Retinal pigment epithelial cell (primary cell): Measurements from ENCODE around the gene PDE4B.

Source experiments
- DNase-seq: peaks from one replicate; pipeline ENCODE4 v3.0.0-alpha.2; 2010; ENCODE audit warnings: low read depth
- H3K4me3 ChIP-seq: 2 replicates; pipeline ENCODE4 v1.5.1; 2011; ENCODE audit warnings: mild to moderate bottlenecking, low read length, control low read depth, moderate library complexity
- CTCF ChIP-seq: conservative IDR thresholded peaks from 2 replicates; pipeline ENCODE4 v1.5.1; 2011; ENCODE audit warnings: low read depth, low read length, control low read depth, inconsistent platforms

Gene PDE4B

GRCh38 chr1:66223681-66224080 is 431.0 kb downstream of the PDE4B start:
- TF ChIP-seq CTCF, result no peak
- no peak for DNase-seq

GRCh38 chr1:66226985-66227384 is 434.3 kb downstream of the PDE4B start:
- TF ChIP-seq CTCF, result no peak
- no peak for DNase-seq
- H3K4me3 ChIP-seq, result no peak overlapping the region

More at GRCh38 chr1:66223681-66224080, 431.0 kb downstream of the PDE4B start:
- H3K4me3 ChIP-seq, result no peak overlapping the region

- no peak overlapping the region for H3K4me3 ChIP-seq
- TF ChIP-seq CTCF, result no peak
Measured at GRCh38 chr1:66227966-66228365, 435.3 kb downstream of the PDE4B start.

GRCh38 chr1:66231217-66231616 is 438.5 kb downstream of the PDE4B start:
- DNase-seq, result no peak
- no peak for TF ChIP-seq CTCF

More at GRCh38 chr1:66227966-66228365, 435.3 kb downstream of the PDE4B start:
- no peak for DNase-seq

GRCh38 chr1:66231681-66232463 is 439.2 kb downstream of the PDE4B start:
- no peak overlapping the region for H3K4me3 ChIP-seq
- no peak for DNase-seq
- TF ChIP-seq CTCF, result no peak

More at GRCh38 chr1:66231217-66231616, 438.5 kb downstream of the PDE4B start:
- no peak overlapping the region for H3K4me3 ChIP-seq

- no peak for DNase-seq
- H3K4me3 ChIP-seq, result no peak overlapping the region
- TF ChIP-seq CTCF, result no peak
Measured at GRCh38 chr1:66237042-66237441, 444.3 kb downstream of the PDE4B start.
